AG09309 (cell line): Measurements from ENCODE around the gene HMOX1.

Source experiments
- DNase-seq: peaks from one replicate; pipeline ENCODE4 v3.0.0-alpha.2; 2010; ENCODE audit warnings: low read depth
- H3K4me3 ChIP-seq: 2 replicates; pipeline ENCODE4 v1.5.1; 2011; ENCODE audit warnings: mild to moderate bottlenecking, low read depth, low read length, moderate library complexity; ENCODE audit not compliant: control insufficient read depth
- TF ChIP-seq, protein P1 (sequence below): IDR thresholded peaks from 2 replicates; pipeline ENCODE4 v1.5.1; 2011; ENCODE audit warnings: mild to moderate bottlenecking, low read depth, low read length, inconsistent platforms; ENCODE audit not compliant: insufficient read depth, control insufficient read depth; ENCODE audit errors: missing control alignments

HMOX1 gene

DNA sequence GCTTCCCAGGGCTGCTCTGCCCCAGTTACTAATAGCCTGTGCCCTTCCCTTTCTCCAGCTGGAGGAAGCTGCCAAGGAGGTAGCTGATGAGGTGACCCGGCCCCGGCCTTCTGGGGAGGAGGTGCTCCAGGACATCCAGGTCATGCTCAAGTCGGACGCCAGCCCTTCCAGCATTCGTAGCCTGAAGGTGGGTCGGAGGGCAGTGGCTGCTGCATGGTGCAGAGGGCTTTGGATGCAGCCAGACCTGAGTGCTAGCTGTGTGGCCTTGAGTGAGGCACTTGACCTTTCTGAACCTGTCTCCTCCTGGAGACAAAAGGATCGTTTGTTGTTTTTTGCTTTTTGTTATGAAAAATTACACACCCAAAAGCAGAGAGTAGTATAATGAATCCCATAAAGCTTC, 22.5 kb downstream of the HMOX1 start:
- TF ChIP-seq, protein P1, sequence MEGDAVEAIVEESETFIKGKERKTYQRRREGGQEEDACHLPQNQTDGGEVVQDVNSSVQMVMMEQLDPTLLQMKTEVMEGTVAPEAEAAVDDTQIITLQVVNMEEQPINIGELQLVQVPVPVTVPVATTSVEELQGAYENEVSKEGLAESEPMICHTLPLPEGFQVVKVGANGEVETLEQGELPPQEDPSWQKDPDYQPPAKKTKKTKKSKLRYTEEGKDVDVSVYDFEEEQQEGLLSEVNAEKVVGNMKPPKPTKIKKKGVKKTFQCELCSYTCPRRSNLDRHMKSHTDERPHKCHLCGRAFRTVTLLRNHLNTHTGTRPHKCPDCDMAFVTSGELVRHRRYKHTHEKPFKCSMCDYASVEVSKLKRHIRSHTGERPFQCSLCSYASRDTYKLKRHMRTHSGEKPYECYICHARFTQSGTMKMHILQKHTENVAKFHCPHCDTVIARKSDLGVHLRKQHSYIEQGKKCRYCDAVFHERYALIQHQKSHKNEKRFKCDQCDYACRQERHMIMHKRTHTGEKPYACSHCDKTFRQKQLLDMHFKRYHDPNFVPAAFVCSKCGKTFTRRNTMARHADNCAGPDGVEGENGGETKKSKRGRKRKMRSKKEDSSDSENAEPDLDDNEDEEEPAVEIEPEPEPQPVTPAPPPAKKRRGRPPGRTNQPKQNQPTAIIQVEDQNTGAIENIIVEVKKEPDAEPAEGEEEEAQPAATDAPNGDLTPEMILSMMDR: no peak
- DNase-seq: no peak
- no peak overlapping the region for H3K4me3 ChIP-seq

DNA sequence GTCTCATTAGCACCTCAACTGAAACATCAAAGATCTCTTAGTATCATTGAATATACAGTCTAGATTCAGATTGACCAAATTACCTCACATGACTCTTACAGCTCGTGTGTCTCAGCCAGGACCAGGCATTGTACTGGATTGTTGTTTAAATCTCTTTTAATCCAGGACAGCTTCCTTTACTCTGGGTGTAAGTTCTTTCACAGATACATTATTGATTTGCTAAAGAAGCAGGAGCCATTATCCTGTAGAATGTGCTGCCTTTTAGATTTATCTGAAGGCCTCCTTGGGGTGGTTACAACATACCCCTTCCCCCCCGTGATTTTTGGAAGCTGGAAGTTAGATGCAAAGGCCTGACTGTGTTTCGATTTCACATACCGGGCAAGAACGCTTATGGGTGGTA, 23.3 kb downstream of the HMOX1 start:
- H3K4me3 ChIP-seq: no peak overlapping the region
- TF ChIP-seq, protein P1: no peak
- no peak for DNase-seq

DNA sequence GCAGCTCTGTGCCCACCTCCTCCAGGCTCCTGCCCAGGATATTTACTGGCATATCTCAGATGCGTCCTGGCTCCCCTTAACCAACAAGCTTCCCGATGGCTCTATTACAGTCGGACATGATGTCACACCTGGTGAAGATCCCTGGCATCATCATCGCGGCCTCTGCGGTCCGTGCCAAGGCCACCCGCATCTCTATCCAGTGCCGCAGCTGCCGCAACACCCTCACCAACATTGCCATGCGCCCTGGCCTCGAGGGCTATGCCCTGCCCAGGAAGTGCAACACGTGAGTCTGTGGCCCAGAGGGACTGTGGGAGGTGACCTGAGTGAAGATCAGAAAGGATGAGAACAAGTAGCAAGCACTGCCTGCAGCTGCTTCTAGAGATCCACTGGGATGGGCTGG, 25.5 kb downstream of the HMOX1 start:
- TF ChIP-seq, protein P1: no peak

DNA sequence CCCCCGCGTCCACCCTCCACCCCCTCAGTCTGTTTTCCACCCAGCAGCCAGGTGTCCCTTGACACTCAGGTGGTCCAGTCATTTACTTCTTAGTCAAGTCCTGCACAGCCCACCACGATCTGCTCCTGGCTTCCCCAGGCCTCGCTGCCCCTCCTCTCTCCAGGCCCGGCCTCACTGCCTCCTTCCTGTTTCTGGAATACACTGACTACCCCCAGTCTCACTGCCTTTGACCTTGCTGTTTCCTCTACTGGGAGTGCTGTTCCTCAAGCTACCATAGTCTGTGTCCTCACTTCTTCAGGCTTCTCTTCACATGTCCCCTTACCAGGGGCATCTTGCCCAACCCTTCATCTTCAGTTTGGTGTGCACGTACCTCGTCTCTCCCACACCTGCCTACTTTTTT, 26.5 kb downstream of the HMOX1 start:
- TF ChIP-seq, protein P1: no peak
- no peak for DNase-seq
- H3K4me3 ChIP-seq: no peak overlapping the region

More for the DNA sequence above, 25.5 kb downstream of the HMOX1 start:
- no peak for DNase-seq
- H3K4me3 ChIP-seq: no peak overlapping the region

- TF ChIP-seq, protein P1: no peak
- DNase-seq: no peak
- no peak overlapping the region for H3K4me3 ChIP-seq
Measured at GRCh38 chr22:35409783-35410662, 29.1 kb downstream of the HMOX1 start.

DNA sequence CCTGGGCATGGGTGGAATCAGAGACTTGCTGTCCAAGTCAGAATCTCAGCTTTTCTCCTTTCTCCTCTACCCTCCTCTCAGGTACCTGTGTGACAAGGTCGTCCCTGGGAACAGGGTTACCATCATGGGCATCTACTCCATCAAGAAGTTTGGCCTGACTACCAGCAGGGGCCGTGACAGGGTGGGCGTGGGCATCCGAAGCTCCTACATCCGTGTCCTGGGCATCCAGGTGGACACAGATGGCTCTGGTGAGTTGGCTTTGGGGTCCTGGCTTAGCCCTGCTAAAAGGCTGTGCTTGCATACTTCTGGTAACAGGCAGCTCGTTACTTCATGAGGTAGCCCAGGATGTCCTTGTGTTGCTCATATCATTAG, 29.8 kb downstream of the HMOX1 start:
- no peak overlapping the region for H3K4me3 ChIP-seq
- TF ChIP-seq, protein P1: no peak
- DNase-seq: no peak
